ENCODE data around the gene COG8.
A peak's percentile ranks its signal among the peaks of the same experiment; 100 is the strongest.
"Not testable (repeated sequence)": the region's sequence is repeated elsewhere in the genome, so short reads cannot be mapped to it uniquely, and the experiment has no call there.

The COG8 gene

DNA sequence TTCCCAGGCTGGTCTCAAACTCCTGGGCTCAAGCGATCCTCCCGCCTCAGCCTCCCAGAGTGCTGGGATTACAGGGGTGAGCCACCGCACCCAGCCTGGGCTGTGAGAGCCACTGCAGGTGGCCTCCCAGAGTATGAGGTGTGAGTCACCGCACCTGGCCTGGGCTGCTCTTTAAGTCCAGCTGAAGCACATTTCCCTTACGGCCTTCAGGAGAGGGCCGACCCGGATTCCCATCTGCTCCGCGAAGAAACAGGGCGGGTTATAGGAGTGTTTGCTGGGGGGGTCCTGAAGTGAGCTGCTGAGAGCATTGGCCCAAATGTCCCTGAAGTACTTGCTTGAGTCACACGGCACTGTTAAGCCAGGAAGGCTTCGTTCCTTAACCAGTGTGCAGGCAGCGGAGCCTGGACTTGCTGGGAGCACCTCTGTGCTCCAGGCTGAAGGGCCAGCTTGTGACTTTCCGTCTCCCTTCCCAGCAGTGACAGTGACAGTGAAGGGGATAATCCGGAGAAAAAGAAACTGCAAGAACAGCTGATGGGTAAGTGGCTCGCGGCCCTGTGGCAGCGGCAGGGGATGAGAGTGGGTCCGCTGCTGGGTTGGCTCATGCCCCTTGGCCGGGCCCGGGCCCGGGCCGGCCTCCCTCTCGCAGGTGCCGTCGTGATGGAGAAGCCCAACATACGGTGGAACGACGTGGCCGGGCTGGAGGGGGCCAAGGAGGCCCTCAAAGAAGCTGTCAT lies 21.0 kb downstream of the COG8 start:
- DNase-seq: no peak

DNA sequence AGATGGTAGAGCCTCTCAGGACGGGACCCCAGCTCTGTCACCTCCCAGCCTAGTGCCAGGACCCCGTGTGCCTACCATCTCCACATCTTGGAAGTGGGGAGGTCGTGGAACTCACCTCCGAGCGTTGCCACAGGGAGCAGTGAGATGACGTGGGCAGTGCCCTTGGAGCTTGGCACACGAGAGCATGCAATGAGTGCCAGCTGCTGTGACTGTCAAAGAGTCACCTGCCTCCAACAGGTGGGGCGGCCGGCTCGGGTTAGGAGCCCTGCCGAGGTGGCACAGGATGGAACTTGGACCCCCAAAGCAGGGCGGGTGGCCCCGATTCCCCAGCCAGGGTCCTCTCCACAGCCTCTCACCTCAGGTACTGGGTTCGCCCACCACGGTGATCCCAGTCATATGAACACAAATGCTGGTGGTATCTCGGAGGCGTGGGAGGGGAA lies 22.7 kb downstream of the COG8 start:
- no peak for DNase-seq

DNA sequence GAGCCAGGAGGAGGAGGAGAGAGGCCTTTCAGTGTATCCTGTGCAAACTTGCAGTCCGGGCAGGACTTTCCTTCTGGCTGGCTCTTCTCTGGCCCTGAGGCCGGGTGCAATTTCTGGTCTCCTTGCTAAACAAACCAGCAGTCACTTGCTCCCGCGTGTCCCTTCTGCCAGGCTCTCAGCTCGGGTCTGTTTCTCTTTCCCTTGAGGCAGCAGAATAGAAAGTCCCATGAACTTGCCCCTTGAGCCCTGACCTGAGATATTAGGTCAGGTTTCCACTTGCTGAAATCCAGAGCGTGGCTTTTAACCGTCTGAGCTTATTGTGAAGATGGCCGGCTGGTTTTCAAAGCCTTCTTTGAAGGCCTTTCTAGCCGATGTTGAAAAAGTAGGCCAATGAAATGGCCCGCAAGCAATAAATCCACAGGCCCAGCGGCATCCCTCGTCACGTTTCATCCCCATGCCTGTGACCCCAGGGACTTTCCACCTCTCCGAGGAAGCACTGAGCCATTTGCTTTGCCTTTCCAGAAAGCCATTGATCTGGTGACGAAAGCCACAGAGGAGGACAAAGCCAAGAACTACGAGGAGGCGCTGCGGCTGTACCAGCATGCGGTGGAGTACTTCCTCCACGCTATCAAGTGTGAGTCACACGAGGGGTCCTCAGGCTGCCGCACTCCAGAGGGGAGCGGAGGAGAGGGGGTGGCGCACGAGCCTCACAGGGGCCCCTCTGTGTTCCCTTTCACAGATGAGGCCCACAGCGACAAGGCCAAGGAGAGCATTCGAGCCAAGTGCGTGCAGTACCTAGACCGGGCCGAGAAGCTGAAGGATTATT lies 23.7 kb downstream of the COG8 start:
- DNase-seq: no peak

DNA sequence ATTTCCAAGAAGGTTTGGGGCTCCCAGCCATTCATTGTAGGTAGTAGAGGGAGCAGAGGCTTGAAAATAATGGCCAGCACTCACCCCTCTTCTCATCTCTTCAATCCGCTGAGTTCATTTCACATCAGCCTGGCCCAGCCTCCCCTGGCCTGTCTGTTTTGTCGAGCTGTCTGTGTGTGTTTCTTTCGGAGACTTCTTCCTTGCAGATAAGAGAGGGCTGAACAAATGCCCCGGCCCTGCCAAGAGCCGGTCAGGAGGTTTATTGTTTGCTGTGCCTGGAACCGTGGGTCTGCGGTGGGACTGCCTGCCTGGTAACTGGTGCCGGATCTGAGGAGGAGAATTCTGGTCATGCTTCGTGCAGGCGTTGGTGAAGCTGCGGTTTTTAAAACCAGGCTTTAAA lies 24.8 kb downstream of the COG8 start:
- no peak for DNase-seq

DNA sequence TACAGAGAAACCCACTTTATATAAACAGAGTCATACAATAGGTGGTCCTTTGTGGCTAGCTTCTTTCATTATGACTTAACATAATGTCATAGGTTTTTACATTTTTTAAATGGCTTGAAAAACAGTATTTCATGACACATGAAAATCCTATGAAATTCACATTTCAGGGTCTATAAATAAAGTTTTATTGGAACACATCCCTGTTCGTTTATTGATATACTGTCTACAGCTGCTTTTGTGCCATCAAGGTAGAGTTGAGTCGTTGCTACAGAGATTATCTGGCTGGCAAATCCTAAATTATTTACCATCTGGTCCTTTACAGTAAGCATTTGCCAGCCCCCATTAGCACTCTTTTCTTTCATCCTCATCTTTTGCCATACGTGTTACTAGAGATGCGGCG lies 25.9 kb downstream of the COG8 start:
- no peak for DNase-seq

DNA sequence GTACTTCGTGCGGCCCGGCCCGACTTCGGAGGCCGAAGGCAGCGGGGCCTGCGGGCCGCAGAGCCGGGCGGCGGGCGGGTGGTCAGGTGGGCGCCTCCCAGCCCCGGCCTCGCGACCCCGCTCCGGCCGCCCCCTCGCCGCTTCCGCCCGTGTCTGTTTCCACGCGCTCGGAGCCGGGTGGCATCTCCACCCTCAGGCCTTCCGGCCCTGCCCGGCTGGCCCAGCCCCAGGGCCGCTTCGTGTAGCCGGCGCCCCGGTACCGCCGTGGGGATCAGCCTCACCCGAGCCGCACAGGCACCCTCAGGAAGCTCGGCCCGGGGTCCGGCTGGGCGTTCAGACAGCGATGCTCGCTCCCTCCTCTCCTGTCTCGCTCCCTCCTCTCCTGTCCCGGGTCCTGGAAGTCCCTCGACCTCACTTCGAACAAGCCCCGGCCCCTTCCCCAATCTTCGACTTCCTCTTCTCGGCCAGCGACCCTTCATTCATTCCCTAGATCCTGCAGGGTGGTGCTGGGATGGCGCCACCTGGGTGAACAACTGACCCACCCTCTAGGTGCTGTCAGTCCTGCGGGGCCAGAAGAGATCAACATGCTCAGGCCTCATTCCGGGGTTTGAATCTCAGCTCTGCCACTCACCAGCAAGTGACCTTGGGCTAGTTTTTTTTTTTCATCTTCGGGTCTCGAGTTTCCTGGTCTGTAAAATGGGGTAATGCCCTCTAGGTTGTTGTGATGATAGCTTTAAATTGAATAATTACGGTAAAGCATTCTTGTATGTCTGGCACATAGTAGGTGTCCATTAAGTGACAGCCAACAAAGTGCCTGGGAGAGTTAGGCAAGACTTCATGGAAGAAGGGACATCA lies 27.6 kb downstream of the COG8 start:
- DNase-seq: peak; percentile 30 to 44

DNA sequence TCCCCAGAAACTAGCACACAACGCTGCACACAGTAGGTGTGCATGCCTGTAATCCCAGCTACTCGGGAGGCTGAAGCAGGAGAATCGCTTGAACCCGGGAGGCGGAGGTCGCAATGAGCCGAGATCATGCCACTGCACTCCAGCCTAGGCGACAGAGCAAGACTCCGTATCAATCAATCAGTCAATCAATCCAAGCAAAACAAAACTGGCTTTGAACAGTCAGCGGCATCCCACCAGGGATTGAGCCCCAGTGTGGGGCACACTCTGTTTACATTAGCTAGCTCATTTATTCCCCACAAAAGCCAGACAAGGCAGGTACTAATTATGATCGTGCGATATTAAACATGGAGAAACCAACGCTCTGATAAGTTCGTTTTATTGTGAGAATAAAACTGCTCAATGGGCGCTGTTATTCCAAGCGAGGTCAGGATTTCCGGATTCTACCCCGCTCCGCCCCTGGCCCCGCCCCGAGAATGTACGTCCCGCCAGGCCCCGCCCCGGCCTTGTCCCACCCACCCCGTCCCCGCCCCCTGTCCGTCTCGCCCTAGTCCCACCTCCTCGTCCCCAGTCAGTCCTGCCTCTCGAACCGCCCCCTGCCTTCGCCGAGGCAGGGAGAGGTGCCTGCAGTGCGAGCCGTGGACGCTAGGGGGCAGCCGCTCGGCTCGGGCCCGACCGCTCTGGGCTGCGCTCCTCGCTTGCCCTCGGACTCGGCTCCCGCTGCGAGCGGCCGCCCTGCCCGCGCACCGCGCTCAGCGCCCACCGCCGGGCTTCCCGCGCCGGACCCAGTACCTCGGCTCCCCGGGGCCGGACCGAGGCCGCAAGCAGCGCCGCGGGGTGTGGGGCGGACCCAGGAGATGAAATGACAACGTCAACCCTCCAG lies 28.5 kb downstream of the COG8 start, which contains the start of gene VPS4A:
Gene VPS4A (plus strand): TSS at position 698 of the 880 bp plus-strand sequence. CDS start 162 bp downstream, at position 860.
- DNase-seq: peak; percentile 97 to 98

DNA sequence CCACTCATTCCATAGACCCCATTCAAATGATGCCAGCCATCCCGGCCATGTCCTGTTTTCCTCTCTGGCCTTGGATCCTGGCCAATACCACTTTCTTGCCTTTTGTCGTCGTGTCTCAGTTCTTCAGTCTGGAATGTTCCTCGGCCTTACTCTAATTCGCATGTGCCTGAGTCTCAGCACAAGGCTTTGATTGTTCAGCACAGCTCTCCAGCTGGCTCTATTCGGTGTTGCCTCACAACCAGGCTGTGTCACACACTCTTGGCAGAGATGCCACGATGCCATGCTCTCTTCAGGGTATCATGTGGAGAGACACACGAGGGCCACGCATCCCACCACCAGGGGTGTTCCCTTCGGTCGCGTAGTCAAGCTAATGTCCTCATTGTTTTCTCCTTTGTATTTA lies 30.0 kb downstream of the COG8 start:
- DNase-seq: no peak

DNA sequence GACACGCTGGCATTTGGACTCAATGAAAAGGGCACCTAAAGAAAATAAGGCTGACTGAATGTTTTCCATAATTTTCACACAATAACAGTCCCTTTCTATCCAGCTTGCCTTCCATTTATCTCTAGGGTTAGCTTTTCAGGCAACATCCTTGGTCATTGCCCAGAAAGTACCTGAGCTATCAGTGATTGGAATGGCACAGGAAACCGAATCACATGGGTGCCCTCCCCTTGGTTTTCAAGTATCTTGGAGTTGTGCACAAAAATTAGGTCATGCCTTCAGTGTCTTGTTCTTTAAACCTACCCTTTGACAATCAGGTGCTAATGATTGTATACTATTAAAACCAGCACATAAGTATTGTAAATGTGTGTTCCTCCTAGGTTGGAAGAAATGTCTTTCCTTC lies 31.5 kb downstream of the COG8 start:
- DNase-seq: no peak

DNA sequence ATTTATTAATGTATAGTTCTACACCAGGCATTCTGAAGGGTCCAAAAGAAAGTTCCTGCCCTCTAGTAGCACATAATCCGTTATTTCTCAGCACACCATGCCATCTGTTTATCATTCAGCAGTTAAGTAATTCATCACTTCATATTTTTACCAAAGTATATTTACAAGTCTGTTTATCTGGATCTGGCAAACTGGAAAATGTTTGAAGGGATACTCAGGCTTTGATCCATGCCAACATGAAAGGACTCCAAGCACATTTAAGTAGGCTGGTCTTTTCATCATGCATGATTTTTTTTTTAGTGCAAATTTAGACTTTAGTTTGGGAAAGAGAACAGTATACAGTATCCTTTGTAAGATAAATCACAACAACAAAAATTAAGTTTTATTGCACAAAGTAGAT lies 32.3 kb downstream of the COG8 start:
- DNase-seq: no peak

DNA sequence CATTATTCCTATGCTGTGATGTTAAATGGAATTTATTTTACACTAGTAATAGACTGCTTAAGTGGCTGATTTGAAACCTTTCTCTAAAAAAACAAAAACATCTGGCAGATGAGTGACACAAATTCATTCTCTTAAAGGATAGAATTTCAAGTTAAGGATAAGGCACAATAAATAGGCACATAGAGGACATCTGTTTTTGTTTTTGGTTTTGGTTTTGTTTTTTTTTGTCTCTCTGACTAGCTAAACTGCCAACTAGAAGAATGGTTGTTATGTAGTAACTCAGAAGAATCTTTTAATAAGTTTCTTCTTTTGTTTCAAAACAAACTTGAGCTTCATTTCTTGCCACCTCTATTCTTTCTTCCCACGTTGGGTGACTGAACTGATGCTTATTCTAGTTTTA lies 33.3 kb downstream of the COG8 start:
- DNase-seq: no peak

DNA sequence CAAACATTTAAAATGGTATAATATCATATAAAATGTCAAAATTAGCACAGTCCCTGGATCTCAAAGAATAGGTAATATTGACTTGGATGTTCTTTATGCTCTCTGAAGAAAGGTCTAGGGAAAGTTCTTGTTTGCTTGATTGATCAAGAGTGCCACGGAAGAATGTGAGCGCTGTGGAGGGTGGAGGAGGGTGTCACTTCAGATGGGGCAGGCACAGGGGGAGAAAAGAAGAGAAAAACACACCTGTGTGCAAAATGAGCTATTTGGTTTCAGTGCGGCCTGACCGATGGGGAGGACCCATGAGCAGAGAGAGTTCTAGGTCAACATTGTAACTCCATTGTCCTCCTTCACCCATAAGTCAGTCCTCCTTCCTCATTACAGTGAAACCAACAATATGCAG lies 37.1 kb downstream of the COG8 start:
- no peak for DNase-seq

DNA sequence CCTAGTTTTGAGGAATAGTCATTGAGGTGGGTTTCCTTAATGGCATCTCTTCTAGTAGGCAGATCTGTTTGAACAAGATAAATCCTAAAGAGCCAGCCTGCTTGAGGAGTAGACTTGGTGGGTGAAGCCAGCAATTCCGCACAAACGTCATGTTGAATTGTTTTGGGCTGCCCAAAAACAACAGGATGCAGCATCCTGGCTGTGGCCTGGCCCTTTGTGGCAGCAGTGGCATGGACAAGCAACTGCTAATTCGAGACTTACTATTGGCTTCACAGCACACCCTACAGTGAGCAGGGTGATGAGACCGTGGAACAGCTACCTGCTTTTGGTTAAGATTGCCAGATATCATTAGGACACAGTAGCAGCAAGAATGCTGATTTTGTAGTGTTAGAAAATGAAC lies 37.5 kb downstream of the COG8 start:
- DNase-seq: no peak

DNA sequence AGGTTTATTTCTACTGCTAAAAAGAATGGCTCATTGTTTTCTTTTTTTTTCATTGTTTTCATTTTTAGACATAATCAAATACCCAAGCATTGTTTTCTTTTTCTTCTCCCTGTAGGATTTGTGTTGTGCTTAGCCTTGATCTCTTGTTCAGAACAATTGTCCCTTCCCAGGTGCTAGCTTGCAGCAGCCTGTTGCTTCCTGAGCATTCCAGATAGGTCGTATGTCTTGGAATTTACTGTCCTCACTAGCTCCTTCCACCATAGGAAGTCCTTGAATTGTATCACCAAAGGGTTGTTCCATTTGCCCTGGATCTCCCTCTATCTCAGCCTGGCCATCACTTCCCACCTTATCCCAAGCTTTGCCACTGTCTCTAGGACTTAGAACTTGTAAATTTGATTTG lies 38.2 kb downstream of the COG8 start:
- no peak for DNase-seq

DNA sequence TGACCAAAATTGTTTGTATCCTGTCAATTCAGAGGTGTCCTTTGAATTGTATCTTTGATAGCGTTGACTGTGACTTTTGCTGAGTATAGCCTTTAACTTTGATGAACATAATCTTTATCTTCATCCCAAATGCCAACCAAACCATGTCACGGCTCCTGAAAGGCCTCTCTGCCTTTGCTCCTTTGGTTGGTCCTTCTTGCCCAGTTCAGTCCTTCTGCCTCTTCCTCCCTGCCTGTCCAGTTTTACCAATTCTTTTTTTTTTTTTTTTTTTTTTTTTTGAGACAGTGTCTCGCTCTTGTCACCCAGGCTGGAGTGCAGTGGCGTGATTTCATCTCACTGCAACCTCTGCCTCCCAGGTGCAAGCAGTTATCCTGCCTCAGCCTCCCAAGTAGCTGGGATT lies 41.1 kb downstream of the COG8 start:
- DNase-seq: no peak

DNA sequence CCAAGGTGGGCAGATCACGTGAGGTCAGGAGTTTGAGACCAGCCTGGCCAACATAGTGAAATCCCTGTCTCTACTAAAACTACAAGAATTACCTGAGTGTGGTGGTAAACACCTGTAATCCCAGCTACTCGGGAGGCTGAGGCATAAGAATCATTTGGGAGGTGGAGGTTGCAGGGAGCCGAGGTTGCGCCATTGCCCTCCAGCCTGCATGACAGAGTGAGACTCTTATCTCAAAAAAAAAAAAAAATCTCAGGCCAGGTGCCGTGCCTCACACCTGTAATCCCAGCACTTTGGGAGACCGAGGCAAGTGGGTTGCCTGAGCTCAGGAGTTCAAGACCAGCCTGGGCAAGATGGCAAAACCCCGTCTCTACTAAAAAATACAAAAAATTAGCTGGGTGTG lies 42.6 kb downstream of the COG8 start:
- DNase-seq: not testable (repeated sequence)

DNA sequence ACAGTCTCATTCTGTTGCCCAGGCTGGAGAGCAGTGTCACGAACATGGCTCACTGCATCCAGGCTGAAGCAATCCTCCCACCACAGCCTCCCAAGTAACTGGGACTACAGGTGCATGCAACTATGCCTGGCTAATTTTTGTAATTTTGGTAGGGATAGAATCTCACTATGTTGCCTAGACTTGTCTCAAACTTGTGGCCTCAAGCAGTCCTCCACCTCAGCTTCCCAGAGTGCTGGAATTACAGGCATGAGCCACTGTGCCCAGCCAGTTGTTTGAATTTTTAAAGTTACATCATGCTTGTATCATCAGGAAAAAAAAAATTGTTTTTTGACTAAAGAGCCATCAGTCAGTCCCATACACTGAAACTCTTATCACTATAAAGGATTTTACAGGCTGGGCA lies 45.3 kb downstream of the COG8 start:
- no peak for DNase-seq

DNA sequence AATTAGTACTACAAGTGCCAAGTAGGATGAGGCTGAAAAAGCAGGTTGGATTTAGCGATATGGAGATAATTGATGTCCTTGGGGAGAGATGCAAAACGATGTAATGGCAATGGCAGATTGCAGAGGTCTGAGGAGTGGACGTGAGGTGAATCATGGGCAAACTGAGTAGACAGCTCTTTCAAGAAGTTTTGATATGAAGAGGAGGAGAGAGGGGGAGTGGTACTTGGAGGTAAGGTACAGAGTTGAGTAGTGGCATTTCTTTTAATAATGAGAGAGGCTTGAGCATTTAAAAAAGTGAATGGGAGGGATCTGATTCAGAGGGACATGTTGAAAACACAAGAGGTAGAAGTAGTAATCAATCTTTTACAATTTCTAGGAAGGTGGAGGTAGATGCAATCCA lies 46.0 kb downstream of the COG8 start:
- no peak for DNase-seq

DNA sequence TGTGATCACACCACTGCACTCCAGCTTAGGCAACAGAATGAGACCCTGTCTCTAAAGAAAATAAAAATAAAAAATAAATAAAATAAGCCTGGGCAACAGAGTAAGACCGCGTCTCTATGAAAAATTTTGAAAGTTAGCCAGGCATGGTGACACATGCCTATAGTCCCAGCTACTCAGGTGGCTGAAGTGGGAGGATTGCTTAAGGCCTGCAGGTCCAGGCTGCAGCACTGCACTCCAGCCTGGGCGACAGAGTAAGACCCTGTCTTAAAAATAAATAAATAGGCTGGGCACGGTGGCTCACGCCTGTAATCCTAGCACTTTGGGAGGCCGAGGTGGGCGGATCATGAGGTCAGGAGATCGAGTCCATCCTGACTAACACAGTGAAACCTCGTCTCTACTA lies 47.7 kb downstream of the COG8 start:
- DNase-seq: not testable (repeated sequence)

DNA sequence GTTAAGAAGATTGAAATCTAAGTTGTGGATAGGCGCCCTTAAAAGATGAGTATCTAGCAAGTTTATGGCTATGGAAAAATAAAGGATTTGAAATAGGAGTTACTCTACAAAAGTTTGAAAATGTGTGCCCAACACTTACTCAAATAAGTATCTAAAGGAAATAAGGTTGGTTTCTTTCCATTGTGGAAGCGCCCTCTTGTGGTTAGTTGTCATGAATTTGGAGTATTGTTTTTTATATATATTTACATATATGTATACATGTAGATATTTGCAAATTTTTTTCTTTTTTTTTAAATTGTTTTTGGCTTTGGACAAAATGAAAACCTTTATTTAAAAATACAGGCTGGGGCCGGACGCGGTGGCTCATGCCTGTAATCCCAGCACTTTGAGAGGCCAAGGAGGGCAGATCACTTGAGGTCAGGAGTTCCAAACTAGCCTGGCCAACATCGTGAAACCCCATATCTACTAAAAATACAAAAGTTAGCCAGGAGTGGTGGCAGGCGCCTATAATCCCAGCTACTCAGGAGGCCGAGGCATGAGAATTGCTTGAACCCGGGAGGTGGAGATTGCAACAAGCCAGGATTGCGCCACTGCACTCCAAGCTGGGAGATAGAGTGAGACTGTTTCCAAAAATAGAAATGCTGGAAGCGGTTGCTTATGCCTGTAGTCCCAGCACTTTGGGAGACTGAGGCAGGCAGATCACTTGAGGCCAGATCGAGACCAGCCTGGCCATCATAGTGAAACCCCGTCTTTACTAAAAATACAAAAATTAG lies 52.2 kb downstream of the COG8 start:
- DNase-seq: peak; percentile 44 to 66

DNA sequence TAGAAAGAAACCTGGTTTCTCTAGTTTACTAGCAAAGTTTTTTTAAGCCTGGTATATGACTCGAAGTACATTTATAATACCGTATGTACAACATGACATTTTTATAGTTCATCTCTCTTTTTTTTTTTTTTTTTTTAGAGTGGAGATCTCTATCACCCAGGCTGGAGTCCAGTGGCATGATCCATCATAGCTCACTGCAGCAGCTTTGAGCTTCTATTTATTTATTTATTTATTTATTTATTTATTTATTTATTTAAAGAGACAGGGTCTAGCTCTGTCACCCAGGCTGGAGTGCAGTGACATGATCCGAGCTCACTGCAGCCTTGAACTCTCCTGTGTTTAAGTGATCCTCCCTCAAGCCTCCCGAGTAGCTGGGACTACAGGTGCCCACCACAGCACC lies 54.1 kb downstream of the COG8 start:
- DNase-seq: no peak

DNA sequence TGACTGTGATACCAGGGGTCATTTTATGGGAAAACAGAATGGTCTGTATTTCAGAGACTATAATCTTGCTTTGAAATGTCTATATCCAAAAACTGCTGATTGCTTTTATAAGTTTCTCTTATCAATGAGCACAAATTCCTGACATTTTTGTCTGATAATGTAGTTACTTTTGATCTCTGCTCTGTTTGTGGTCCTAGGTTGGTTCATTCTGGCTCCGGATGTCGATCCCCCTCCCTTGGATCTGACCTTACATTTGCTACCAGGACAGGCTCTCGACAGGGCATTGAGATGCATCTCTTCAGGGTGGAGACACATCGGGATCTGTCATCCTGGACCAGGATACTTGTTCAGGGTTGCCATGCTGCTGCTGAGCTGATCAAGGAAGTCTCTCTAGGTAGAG lies 55.5 kb downstream of the COG8 start:
- no peak for DNase-seq

Measured in activated CD4-positive, alpha-beta T cell treated with anti-CD3 and anti-CD28 coated beads for 4 hours (primary cell).